ENCODE measurements around the gene WASF1.

- no peak for TF ChIP-seq EZH2 (IDR thresholded peaks at IDR 0.05; ENCODE audit: borderline replicate concordance, low read length)
- TF ChIP-seq CTCF (conservative IDR thresholded peaks at IDR 0.05 in 1 of 2, IDR thresholded peaks at IDR 0.05 in 1 of 2; ENCODE audit: extremely low read depth in 1 of 2, insufficient read depth in 1 of 2, low read depth in 1 of 2, low read length in 2 of 2), result no peak
Measured at GRCh38 chr6:110067837-110068591, 111.5 kb downstream of the WASF1 start.

Data from mammary epithelial cell (primary cell).